ENCODE measurements around the gene TAC4. TPM values are rescaled to one million over a fixed set of nuclear protein-coding genes. Genes with fewer than 3 reads are reported as not detected.

TAC4 gene
- total and polyA plus RNA-seq, 2 of the 13 experiments (the other 11 are each of a cell fraction or from before 2014, with no cell fraction given) = not detected

GRCh38 chr17:49862781-49863331 is 15.0 kb upstream of the TAC4 start (continued):
- peak; percentile 36; the same call in 1 of the 2 replicates for TF ChIP-seq HMG20A (CRISPR knock-in tag; IDR thresholded peaks at IDR 0.05; ENCODE audit: borderline replicate concordance)
- TF ChIP-seq ZBTB26 (CRISPR knock-in tag; IDR thresholded peaks at IDR 0.05; ENCODE audit: borderline replicate concordance) = no peak
- TF ChIP-seq ATF1 (CRISPR knock-in tag; IDR thresholded peaks at IDR 0.05) = no peak
- peak; percentile 68; the same call in 1 of the 2 replicates for TF ChIP-seq ZSCAN25 (CRISPR knock-in tag; IDR thresholded peaks at IDR 0.05)
- TF ChIP-seq ZFYVE20 (CRISPR knock-in tag; IDR thresholded peaks at IDR 0.05; ENCODE audit: borderline replicate concordance, low read depth) = no peak
- TF ChIP-seq ZNF83 (CRISPR knock-in tag; IDR thresholded peaks at IDR 0.05; ENCODE audit: borderline replicate concordance) = no peak
- TF ChIP-seq ZNF253 (CRISPR knock-in tag; IDR thresholded peaks at IDR 0.05; ENCODE audit: borderline replicate concordance) = no peak
- no peak for TF ChIP-seq ZNF781 (CRISPR knock-in tag; IDR thresholded peaks at IDR 0.05; ENCODE audit: borderline replicate concordance, not compliant biosample characterization)
- TF ChIP-seq CAMTA2 (CRISPR knock-in tag; IDR thresholded peaks at IDR 0.05; ENCODE audit: borderline replicate concordance) = no peak
- TF ChIP-seq ZNF501 (CRISPR knock-in tag; IDR thresholded peaks at IDR 0.05) = 0 out of 2 replicates have a peak, but pooled peaks have one; percentile 24
- TF ChIP-seq THAP9 (CRISPR knock-in tag; IDR thresholded peaks at IDR 0.05; ENCODE audit: borderline replicate concordance) = no peak
- TF ChIP-seq HDAC6 (IDR thresholded peaks at IDR 0.05; ENCODE audit: low read depth, low read length) = no peak
- TF ChIP-seq ZNF883 (CRISPR knock-in tag; IDR thresholded peaks at IDR 0.05; ENCODE audit: not compliant biosample characterization) = no peak
- TF ChIP-seq ZSCAN12 (CRISPR knock-in tag; IDR thresholded peaks at IDR 0.05) = no peak
- TF ChIP-seq PAWR (CRISPR knock-in tag; IDR thresholded peaks at IDR 0.05; ENCODE audit: borderline replicate concordance) = no peak
- no peak for TF ChIP-seq ZNF703 (CRISPR knock-in tag; IDR thresholded peaks at IDR 0.05; ENCODE audit: borderline replicate concordance)
- TF ChIP-seq ARNT (IDR thresholded peaks at IDR 0.05) = no peak
- TF ChIP-seq ATF6 (CRISPR knock-in tag; conservative IDR thresholded peaks at IDR 0.05) = no peak
- TF ChIP-seq ZNF790 (CRISPR knock-in tag; IDR thresholded peaks at IDR 0.05; ENCODE audit: borderline replicate concordance) = no peak
- TF ChIP-seq RNF2 (conservative IDR thresholded peaks at IDR 0.05; ENCODE audit: low read depth) = no peak
- no peak for TF ChIP-seq ZNF777 (CRISPR knock-in tag; IDR thresholded peaks at IDR 0.05)
- TF ChIP-seq ZFP82 (CRISPR knock-in tag; IDR thresholded peaks at IDR 0.05; ENCODE audit: borderline replicate concordance) = no peak
- TF ChIP-seq SMARCE1 (IDR thresholded peaks at IDR 0.05; ENCODE audit: borderline replicate concordance) = no peak
- TF ChIP-seq CREB1 (IDR thresholded peaks at IDR 0.05) = no peak
- no peak for TF ChIP-seq CREB1 (CRISPR knock-in tag; IDR thresholded peaks at IDR 0.05)
- TF ChIP-seq ZNF552 (CRISPR knock-in tag; IDR thresholded peaks at IDR 0.05; ENCODE audit: borderline replicate concordance) = no peak

Measured in HepG2 (cell line).